K562 (cell line): Measurements from ENCODE around the gene PRR7. TPM values are rescaled to one million over a fixed set of nuclear protein-coding genes. Genes with fewer than 3 reads are reported as not detected.
A peak's percentile ranks its signal among the peaks of the same experiment; 100 is the strongest.

Source experiments
- ADNP ChIP-seq: fragments of 200-800 bp; sonication (Bioruptor generic); IDR thresholded peaks from 2 replicates; pipeline ENCODE4 v1.6.1; 2016; ENCODE audit warnings: missing genetic modification characterization, missing compliant biosample characterization
- CXXC5 ChIP-seq: fragments of 250-450 bp; sonication (Bioruptor Pico); IDR thresholded peaks from 2 replicates; pipeline ENCODE4 v1.8.0; 2022; ENCODE audit warnings: inconsistent platforms, mild to moderate bottlenecking, moderate library complexity
- ERF ChIP-seq: fragments of 450-650 bp; formaldehyde crosslinking; IDR thresholded peaks from 2 replicates; pipeline ENCODE4 v1.4.0; 2020; ENCODE audit warnings: mild to moderate bottlenecking, mixed read lengths
- FOS ChIP-seq: IDR thresholded peaks from 3 replicates; pipeline ENCODE4 v1.6.1; 2011; ENCODE audit not compliant: insufficient read length; ENCODE audit errors: extremely low read depth
- FOXA3 ChIP-seq, 2 experiments: fragments of 450-650 bp in 1 of 2; sonication (generic) in 1 of 2; formaldehyde crosslinking; IDR thresholded peaks in 1 of 2; conservative IDR thresholded peaks in 1 of 2; 2 replicates each; pipeline versions ENCODE4 v1.4.0 to v1.8.0; 2020 to 2022; ENCODE audit warnings: mild to moderate bottlenecking in 2 of 2, missing genetic modification reagents in 1 of 2
- KLF6 ChIP-seq: fragments of 250-450 bp; sonication (Bioruptor Pico); IDR thresholded peaks from 2 replicates; pipeline ENCODE4 v1.4.0; 2020; ENCODE audit warnings: mild to moderate bottlenecking, moderate library complexity, borderline replicate concordance
- LCOR ChIP-seq: sonication (generic); formaldehyde crosslinking; IDR thresholded peaks from 2 replicates; pipeline ENCODE4 v1.8.0; 2022; ENCODE audit warnings: mild to moderate bottlenecking, missing genetic modification reagents
- MBD2 ChIP-seq: sonication (generic); IDR thresholded peaks from 2 replicates; pipeline ENCODE4 v1.6.1; 2016; ENCODE audit warnings: low read depth, borderline replicate concordance
- MCM5 ChIP-seq: fragments of 450-650 bp; IDR thresholded peaks from 2 replicates; pipeline ENCODE4 v1.6.1; 2016; ENCODE audit warnings: low read depth
- MED1 ChIP-seq: sonication (generic); formaldehyde crosslinking; IDR thresholded peaks from 2 replicates; pipeline ENCODE4 v1.8.1; 2023; ENCODE audit warnings: missing genetic modification reagents, borderline replicate concordance
- POLR3A ChIP-seq: IDR thresholded peaks from 2 replicates; pipeline ENCODE4 v1.6.1; 2011; ENCODE audit warnings: borderline replicate concordance, mild to moderate bottlenecking, moderate library complexity; ENCODE audit not compliant: insufficient read length, insufficient read depth; ENCODE audit errors: extremely low read depth
- PRPF4 ChIP-seq: fragments of 200-400 bp; formaldehyde crosslinking; IDR thresholded peaks from one replicate; pipeline ENCODE4 v1.6.1; 2017; ENCODE audit warnings: low read length, low read depth, mild to moderate bottlenecking; ENCODE audit not compliant: insufficient read depth, poor library complexity, severe bottlenecking
- SRSF7 ChIP-seq: fragments of 200-400 bp; formaldehyde crosslinking; optimal IDR thresholded peaks from 2 replicates; pipeline ENCODE3; 2017; ENCODE audit warnings: mild to moderate bottlenecking, low read depth, low read length
- XRCC4 ChIP-seq: IDR thresholded peaks from one replicate; pipeline ENCODE4 v1.6.1; 2011; ENCODE audit not compliant: insufficient read depth, insufficient read length; ENCODE audit errors: extremely low read depth
- ZBED1 ChIP-seq: IDR thresholded peaks from 2 replicates; pipeline ENCODE4 v1.6.1; 2014
- ZNF165 ChIP-seq: fragments of 250-450 bp; sonication (Bioruptor Pico); IDR thresholded peaks from 2 replicates; pipeline ENCODE4 v1.4.0; 2020; ENCODE audit warnings: borderline replicate concordance
- ZNF174 ChIP-seq: fragments of 250-450 bp; sonication (Bioruptor Pico); IDR thresholded peaks from 2 replicates; pipeline ENCODE4 v1.4.0; 2020; ENCODE audit warnings: mild to moderate bottlenecking
- ZNF239 ChIP-seq: fragments of 250-450 bp; sonication (Bioruptor Pico); IDR thresholded peaks from 2 replicates; pipeline ENCODE4 v1.4.0; 2020; ENCODE audit warnings: mild to moderate bottlenecking
- ZNF263 ChIP-seq: sonication (generic); formaldehyde crosslinking; IDR thresholded peaks from 2 replicates; pipeline ENCODE4 v1.8.0; 2022; ENCODE audit warnings: mild to moderate bottlenecking, missing genetic modification reagents, borderline replicate concordance
- ZNF668 ChIP-seq: fragments of 250-450 bp; sonication (Bioruptor Pico); IDR thresholded peaks from 2 replicates; pipeline ENCODE4 v1.8.0; 2022; ENCODE audit warnings: mild to moderate bottlenecking, inconsistent platforms
- polyA plus RNA-seq, 8 experiments: library from polyadenylated mRNA; depleted of rRNA in 4 of 8; stranded (reverse) in 5 of 8; unstranded in 3 of 8; fragments of >200 nt; fragmentation: Nextera tagmentation in 2 of 8; fragmentation: Illumina TruSeq in 1 of 8; extraction: Ambion mirVana in 2 of 8; extraction: Trizol in 1 of 8; gene quantifications; 2 replicates each; pipeline versions ENCODE4 v1.2.1 to v1.2.3, GENCODE V29; 2011 to 2014; ENCODE audit warnings: inconsistent platforms in 1 of 8, missing spikeins in 1 of 8
- total RNA-seq, 7 experiments: library from RNA; depleted of rRNA in 6 of 7; stranded (reverse); fragments of >200 nt in 6 of 7; fragmentation: Illumina TruSeq in 2 of 7; extraction: Trizol in 2 of 7; gene quantifications; 2 replicates each; pipeline versions ENCODE4 v1.2.1 to v1.2.3, GENCODE V29; 2011 to 2021; ENCODE audit warnings: low replicate concordance in 1 of 7
- TF ChIP-seq, protein P1 (sequence below): fragments of 450-650 bp; IDR thresholded peaks from 2 replicates; pipeline ENCODE4 v1.6.1; 2017; ENCODE audit warnings: antibody characterized with exemption
- TF ChIP-seq, protein P2 (sequence below): fragments of 250-450 bp; sonication (Bioruptor Pico); IDR thresholded peaks from 2 replicates; pipeline ENCODE4 v1.5.0; 2020; ENCODE audit warnings: mild to moderate bottlenecking
- TF ChIP-seq, protein P3 (sequence below), 3 experiments: fragments of 200-800 bp in 1 of 3; sonication (Bioruptor generic) in 1 of 3; sonication (generic) in 1 of 3; formaldehyde crosslinking in 1 of 3; IDR thresholded peaks; 2 replicates each; pipeline versions ENCODE4 v1.6.1 to v1.8.0; 2016 to 2022; ENCODE audit warnings: mild to moderate bottlenecking in 2 of 3, missing compliant biosample characterization in 2 of 3, missing genetic modification characterization in 2 of 3, missing genetic modification reagents in 1 of 3
- TF ChIP-seq, protein P4 (sequence below): fragments of 250-450 bp; sonication (Bioruptor Pico); IDR thresholded peaks from 2 replicates; pipeline ENCODE4 v1.8.0; 2021; ENCODE audit warnings: moderate library complexity, mild to moderate bottlenecking, inconsistent platforms

PRR7 gene
- total and polyA plus RNA-seq, 9 of the 15 experiments (the other 6 are each of a cell fraction or from before 2014, with no cell fraction given) = 0.80 to 11.3 (median 10.4) TPM; not detected in 4

DNA sequence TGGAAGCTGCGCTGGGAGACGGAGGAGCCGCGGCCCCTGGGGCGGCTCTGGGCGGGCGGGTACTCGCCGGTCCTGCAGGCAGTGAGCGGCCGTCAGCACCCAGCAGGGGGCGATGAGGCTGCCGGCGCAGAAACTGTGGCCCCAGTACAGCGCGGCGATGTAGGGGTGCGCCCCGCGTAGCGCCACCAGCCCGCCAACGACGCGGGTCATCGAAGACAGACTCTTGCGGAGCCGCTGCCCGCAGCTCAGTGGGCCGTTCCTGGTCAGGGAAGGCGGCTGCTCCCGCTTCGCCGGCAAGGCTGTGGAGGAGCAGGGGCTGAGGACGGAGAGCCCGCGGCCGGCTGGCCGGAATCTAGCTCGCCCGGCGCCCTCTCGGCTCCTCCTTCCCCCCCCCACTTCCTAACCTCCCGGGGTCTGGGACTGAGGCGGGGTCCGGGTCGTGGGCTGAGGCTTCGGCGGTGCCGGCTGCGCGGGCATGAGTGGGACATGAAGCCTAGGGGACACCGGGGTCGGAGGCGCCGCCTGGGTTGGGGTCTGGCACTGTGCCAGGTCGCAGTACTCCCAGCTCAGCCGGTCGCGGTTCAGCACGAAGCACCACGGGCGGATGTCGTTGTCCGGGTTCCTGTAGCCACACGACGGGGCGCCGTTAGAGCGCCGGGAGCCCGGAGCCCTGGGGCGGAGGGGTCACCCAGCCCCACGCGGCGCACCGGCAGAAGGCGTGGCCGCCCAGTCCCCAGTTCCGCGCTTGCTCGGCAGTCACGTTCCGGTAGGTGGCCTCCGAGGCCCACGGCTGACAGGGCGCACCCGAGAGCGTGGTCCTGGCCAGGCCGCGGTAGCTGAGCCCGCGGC lies 42.6 kb upstream of the PRR7 start (continued):
- TF ChIP-seq FOS = no peak
- TF ChIP-seq ERF (CRISPR knock-in tag) = peak; percentile 49; the same call in 1 of the 2 replicates
- TF ChIP-seq ZNF239 (CRISPR knock-in tag) = no peak
- TF ChIP-seq MED1 (CRISPR knock-in tag) = no peak
- TF ChIP-seq ZNF165 (CRISPR knock-in tag) = no peak
- TF ChIP-seq KLF6 (CRISPR knock-in tag) = no peak
- TF ChIP-seq ADNP (tag) = no peak
- no peak for TF ChIP-seq ZNF668 (CRISPR knock-in tag)
- TF ChIP-seq, protein P1, sequence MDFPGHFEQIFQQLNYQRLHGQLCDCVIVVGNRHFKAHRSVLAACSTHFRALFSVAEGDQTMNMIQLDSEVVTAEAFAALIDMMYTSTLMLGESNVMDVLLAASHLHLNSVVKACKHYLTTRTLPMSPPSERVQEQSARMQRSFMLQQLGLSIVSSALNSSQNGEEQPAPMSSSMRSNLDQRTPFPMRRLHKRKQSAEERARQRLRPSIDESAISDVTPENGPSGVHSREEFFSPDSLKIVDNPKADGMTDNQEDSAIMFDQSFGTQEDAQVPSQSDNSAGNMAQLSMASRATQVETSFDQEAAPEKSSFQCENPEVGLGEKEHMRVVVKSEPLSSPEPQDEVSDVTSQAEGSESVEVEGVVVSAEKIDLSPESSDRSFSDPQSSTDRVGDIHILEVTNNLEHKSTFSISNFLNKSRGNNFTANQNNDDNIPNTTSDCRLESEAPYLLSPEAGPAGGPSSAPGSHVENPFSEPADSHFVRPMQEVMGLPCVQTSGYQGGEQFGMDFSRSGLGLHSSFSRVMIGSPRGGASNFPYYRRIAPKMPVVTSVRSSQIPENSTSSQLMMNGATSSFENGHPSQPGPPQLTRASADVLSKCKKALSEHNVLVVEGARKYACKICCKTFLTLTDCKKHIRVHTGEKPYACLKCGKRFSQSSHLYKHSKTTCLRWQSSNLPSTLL = no peak
- TF ChIP-seq, protein P2, sequence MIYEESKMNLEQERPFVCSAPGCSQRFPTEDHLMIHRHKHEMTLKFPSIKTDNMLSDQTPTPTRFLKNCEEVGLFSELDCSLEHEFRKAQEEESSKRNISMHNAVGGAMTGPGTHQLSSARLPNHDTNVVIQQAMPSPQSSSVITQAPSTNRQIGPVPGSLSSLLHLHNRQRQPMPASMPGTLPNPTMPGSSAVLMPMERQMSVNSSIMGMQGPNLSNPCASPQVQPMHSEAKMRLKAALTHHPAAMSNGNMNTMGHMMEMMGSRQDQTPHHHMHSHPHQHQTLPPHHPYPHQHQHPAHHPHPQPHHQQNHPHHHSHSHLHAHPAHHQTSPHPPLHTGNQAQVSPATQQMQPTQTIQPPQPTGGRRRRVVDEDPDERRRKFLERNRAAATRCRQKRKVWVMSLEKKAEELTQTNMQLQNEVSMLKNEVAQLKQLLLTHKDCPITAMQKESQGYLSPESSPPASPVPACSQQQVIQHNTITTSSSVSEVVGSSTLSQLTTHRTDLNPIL (CRISPR knock-in tag) = no peak
- TF ChIP-seq ZNF174 (CRISPR knock-in tag) = no peak
- TF ChIP-seq, protein P3, sequence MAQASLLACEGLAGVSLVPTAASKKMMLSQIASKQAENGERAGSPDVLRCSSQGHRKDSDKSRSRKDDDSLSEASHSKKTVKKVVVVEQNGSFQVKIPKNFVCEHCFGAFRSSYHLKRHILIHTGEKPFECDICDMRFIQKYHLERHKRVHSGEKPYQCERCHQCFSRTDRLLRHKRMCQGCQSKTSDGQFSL (CRISPR knock-in tag; IDR thresholded peaks at IDR 0.05) = peak; percentile 97
- TF ChIP-seq, protein P3 (tag; IDR thresholded peaks at IDR 0.05) = peak in 1 of 2 experiments; percentile 89; a peak in 2 of 4 replicates
- TF ChIP-seq MBD2 = no peak; the same call in 1 of the 2 replicates
- peak; percentile 82 for TF ChIP-seq LCOR
- no peak for TF ChIP-seq FOXA3 (CRISPR knock-in tag; conservative IDR thresholded peaks at IDR 0.05 in 1 of 2, IDR thresholded peaks at IDR 0.05 in 1 of 2)
- TF ChIP-seq SRSF7 = no peak
- TF ChIP-seq POLR3A = no peak
- peak; percentile 76 for TF ChIP-seq CXXC5 (CRISPR knock-in tag)
- TF ChIP-seq MCM5 = no peak
- peak; percentile 96 for TF ChIP-seq ZNF263 (CRISPR knock-in tag)
- no peak for TF ChIP-seq XRCC4
- no peak; the same call in 1 of the 2 replicates for TF ChIP-seq ZBED1
- TF ChIP-seq, protein P4, sequence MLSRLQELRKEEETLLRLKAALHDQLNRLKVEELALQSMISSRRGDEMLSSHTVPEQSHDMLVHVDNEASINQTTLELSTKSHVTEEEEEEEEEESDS = no peak
- no peak for TF ChIP-seq PRPF4
